ENCODE results near the gene BAX.
A peak's percentile ranks its signal among the peaks of the same experiment; 100 is the strongest.
"Not testable (repeated sequence)": the region's sequence is repeated elsewhere in the genome, so short reads cannot be mapped to it uniquely, and the experiment has no call there.

Gene BAX

GRCh38 chr19:48954595-48955307 lies at the start of gene BAX:
Gene BAX (plus strand): TSS chr19:48954875. CDS start chr19:48954929, 54 bp downstream.
- Histone ChIP-seq H3K4me3 (peak within 1 kb of the TSS; percentile 87), H3K27ac (peak within 1 kb of the TSS; percentile 86 to 88)
- no peak for TF ChIP-seq CTCF (IDR thresholded peaks at IDR 0.05)
- peak; percentile 99 for DNase-seq (ENCODE audit: low spot score)

GRCh38 chr19:48905664-48906063 lies 49.0 kb upstream of the BAX start:
- Histone ChIP-seq H3K4me3 (no peak overlapping the region), H3K27ac (no peak overlapping the region)
- no peak for TF ChIP-seq CTCF (IDR thresholded peaks at IDR 0.05)
- no peak for DNase-seq (ENCODE audit: low spot score)

- H3K27ac ChIP-seq = no peak overlapping the region
- DNase-seq (ENCODE audit: low spot score) = no peak
- H3K4me3 ChIP-seq = no peak overlapping the region
- no peak for TF ChIP-seq CTCF (IDR thresholded peaks at IDR 0.05)
Measured at GRCh38 chr19:48906324-48906723, 48.4 kb upstream of the BAX start.

- Histone ChIP-seq H3K27ac (peak overlapping the region in 1 of 2 donors; percentile 41), H3K4me3 (no peak overlapping the region)
- no peak for TF ChIP-seq CTCF (IDR thresholded peaks at IDR 0.05)
- no peak for DNase-seq (ENCODE audit: low spot score)
Measured at GRCh38 chr19:48907671-48908070, 47.0 kb upstream of the BAX start.

- DNase-seq (ENCODE audit: low spot score); H3K4me3 ChIP-seq: not testable (repeated sequence)
- H3K27ac ChIP-seq = peak overlapping the region in 1 of 2 donors; percentile 17
Measured at GRCh38 chr19:48909424-48910077, 45.1 kb upstream of the BAX start.

- Histone ChIP-seq H3K4me3 (no peak overlapping the region), H3K27ac (no peak overlapping the region)
- no peak for DNase-seq (ENCODE audit: low spot score)
- no peak for TF ChIP-seq CTCF (IDR thresholded peaks at IDR 0.05)
Measured at GRCh38 chr19:48910803-48911202, 43.9 kb upstream of the BAX start.

- H3K27ac ChIP-seq = no peak overlapping the region
- no peak overlapping the region for H3K4me3 ChIP-seq
- TF ChIP-seq CTCF (IDR thresholded peaks at IDR 0.05) = no peak
- DNase-seq (ENCODE audit: low spot score) = no peak
Measured at GRCh38 chr19:48913114-48913889, 41.4 kb upstream of the BAX start.

Data from coronary artery (tissue), 2 donors.